PFSK-1 (cell line): Measurements from ENCODE around the gene HDC.

Experiments used
- FOXP2 ChIP-seq: optimal IDR thresholded peaks from 2 replicates; pipeline ENCODE3; 2011; ENCODE audit warnings: borderline replicate concordance, control low read depth, inconsistent platforms; ENCODE audit not compliant: insufficient read depth; ENCODE audit errors: extremely low read length, extremely low read depth
- POLR2AphosphoS5 ChIP-seq: IDR thresholded peaks from 2 replicates; pipeline ENCODE4 v1.6.1; 2012; ENCODE audit warnings: low read depth, mild to moderate bottlenecking, control low read depth, low read length, moderate library complexity
- SIN3A ChIP-seq: IDR thresholded peaks from 2 replicates; pipeline ENCODE4 v1.6.1; 2012; ENCODE audit warnings: mild to moderate bottlenecking, low read length, moderate library complexity, borderline replicate concordance; ENCODE audit not compliant: insufficient read depth
- TF ChIP-seq, protein P1 (sequence below), 2 experiments: IDR thresholded peaks; 2 replicates each; pipeline versions ENCODE4 v1.6.1 to v1.8.0; 2011 to 2012; ENCODE audit warnings: low read depth in 2 of 2, low read length in 2 of 2, control low read depth in 1 of 2, inconsistent platforms in 1 of 2, mild to moderate bottlenecking in 1 of 2, moderate library complexity in 1 of 2; ENCODE audit not compliant: insufficient read depth in 1 of 2

GRCh38 chr15:50247819-50248655 is 17.5 kb downstream of the HDC start:
- TF ChIP-seq, protein P1, sequence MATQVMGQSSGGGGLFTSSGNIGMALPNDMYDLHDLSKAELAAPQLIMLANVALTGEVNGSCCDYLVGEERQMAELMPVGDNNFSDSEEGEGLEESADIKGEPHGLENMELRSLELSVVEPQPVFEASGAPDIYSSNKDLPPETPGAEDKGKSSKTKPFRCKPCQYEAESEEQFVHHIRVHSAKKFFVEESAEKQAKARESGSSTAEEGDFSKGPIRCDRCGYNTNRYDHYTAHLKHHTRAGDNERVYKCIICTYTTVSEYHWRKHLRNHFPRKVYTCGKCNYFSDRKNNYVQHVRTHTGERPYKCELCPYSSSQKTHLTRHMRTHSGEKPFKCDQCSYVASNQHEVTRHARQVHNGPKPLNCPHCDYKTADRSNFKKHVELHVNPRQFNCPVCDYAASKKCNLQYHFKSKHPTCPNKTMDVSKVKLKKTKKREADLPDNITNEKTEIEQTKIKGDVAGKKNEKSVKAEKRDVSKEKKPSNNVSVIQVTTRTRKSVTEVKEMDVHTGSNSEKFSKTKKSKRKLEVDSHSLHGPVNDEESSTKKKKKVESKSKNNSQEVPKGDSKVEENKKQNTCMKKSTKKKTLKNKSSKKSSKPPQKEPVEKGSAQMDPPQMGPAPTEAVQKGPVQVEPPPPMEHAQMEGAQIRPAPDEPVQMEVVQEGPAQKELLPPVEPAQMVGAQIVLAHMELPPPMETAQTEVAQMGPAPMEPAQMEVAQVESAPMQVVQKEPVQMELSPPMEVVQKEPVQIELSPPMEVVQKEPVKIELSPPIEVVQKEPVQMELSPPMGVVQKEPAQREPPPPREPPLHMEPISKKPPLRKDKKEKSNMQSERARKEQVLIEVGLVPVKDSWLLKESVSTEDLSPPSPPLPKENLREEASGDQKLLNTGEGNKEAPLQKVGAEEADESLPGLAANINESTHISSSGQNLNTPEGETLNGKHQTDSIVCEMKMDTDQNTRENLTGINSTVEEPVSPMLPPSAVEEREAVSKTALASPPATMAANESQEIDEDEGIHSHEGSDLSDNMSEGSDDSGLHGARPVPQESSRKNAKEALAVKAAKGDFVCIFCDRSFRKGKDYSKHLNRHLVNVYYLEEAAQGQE (IDR thresholded peaks at IDR 0.05; ENCODE audit: insufficient read depth in 1 of 2, low read depth in 2 of 2, low read length in 2 of 2), result no peak
- TF ChIP-seq SIN3A, result no peak
- no peak for TF ChIP-seq POLR2AphosphoS5
- TF ChIP-seq FOXP2, result no peak
